ENCODE data around the gene UCHL1.

- TF ChIP-seq CTCF (IDR thresholded peaks at IDR 0.05) = no peak
- TF ChIP-seq EP300 (IDR thresholded peaks at IDR 0.05) = no peak
- no peak for TF ChIP-seq POLR2A (IDR thresholded peaks at IDR 0.05)
Measured at GRCh38 chr4:41282366-41282765, 25.6 kb downstream of the UCHL1 start.
